Measurements from ENCODE around the gene ZW10. TPM values are rescaled to one million over a fixed set of nuclear protein-coding genes. Genes with fewer than 3 reads are reported as not detected.

ZW10 gene
- total and polyA plus RNA-seq, 2 of the 13 experiments (the other 11 are each of a cell fraction or from before 2014, with no cell fraction given), result 5.8 to 31.3 TPM

DNA sequence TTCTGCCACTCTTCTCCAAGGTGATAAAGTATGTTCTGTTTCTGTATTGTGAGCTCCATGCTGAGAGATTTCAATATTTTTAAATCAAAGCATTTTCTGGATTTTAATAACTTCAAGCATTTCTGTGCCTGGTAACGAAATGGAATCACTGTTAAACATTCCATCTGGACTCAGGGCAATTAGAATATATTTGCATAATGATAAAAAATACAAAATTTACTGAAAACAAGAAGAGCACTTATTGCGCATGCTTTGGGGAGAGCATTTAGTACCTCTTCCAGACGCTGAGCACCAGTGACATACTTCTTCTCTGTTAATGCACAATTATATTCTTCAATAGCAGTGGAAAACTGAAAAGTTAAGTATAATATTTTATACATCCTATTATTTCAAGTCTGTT, 13.3 kb downstream of the ZW10 start (continued):
- TF ChIP-seq, protein P1, sequence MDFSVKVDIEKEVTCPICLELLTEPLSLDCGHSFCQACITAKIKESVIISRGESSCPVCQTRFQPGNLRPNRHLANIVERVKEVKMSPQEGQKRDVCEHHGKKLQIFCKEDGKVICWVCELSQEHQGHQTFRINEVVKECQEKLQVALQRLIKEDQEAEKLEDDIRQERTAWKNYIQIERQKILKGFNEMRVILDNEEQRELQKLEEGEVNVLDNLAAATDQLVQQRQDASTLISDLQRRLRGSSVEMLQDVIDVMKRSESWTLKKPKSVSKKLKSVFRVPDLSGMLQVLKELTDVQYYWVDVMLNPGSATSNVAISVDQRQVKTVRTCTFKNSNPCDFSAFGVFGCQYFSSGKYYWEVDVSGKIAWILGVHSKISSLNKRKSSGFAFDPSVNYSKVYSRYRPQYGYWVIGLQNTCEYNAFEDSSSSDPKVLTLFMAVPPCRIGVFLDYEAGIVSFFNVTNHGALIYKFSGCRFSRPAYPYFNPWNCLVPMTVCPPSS (IDR thresholded peaks at IDR 0.05), result no peak
- no peak for TF ChIP-seq ZNF879 (CRISPR knock-in tag; IDR thresholded peaks at IDR 0.05)
- no peak for TF ChIP-seq SIX1 (CRISPR knock-in tag; IDR thresholded peaks at IDR 0.05; ENCODE audit: borderline replicate concordance)
- no peak for TF ChIP-seq HOXA5 (CRISPR knock-in tag; IDR thresholded peaks at IDR 0.05)
- no peak for TF ChIP-seq KDM5A (IDR thresholded peaks at IDR 0.05; ENCODE audit: borderline replicate concordance, low read length)

DNA sequence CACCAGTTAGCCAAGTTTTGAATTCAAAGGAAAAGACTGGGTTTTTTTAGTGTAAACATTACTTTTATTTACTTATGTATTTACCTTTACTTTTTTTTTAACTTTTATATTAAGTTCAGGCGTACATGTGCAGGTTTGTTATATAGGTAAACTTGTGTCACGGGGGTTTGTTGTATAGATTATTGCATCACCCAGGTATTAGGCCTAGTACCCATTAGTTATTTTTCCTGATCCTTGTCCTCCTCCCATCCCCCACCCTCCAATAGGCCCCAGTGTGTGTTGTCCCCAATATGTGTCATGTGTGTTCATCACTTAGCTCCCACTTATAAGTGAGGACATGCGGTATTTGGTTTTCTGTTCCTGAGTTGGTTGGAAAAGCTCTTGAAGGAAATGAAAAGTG, 20.6 kb downstream of the ZW10 start:
- no peak overlapping the region for H2AFZ ChIP-seq (ENCODE audit: low read length)
- H4K20me1 ChIP-seq (ENCODE audit: insufficient read depth, low read length), result no peaks in the 10 kb centered on the region
- H3K4me1 ChIP-seq (ENCODE audit: insufficient read depth, low read length), result no peaks in the 10 kb centered on the region
- 97% methylated on average over 3 of the region's 3 CpGs for WGBS (ENCODE audit: low lambda C conversion rate)
- H3K9ac ChIP-seq (ENCODE audit: insufficient read depth, low read depth, low read length), result no peak overlapping the region
- H3K79me2 ChIP-seq (ENCODE audit: insufficient read depth, low read length), result no peaks in the 10 kb centered on the region
- no peak overlapping the region for H3K4me2 ChIP-seq (ENCODE audit: low read depth, low read length)
- no peaks in the 10 kb centered on the region for H3K9me3 ChIP-seq (ENCODE audit: low read length)
- CTCF ChIA-PET (ENCODE audit: low intra/inter-chr PET ratio, low total read pairs), result no interaction called here
- no peak overlapping the region for H3K27ac ChIP-seq (ENCODE audit: extremely low read length, insufficient read depth, low read length)
- POLR2A ChIA-PET, result no interaction called here
- in situ Hi-C loops (cut with HindIII; ENCODE audit: extremely low pct_ligation_motif_present, low pct_unique_long_range_greater_than_20kb) (no loop called here), intact Hi-C loops (cut with micrococcal nuclease; ENCODE audit: unreplicated experiment) (no loop called here)
- peaks cover 4 to 38% of the 10 kb centered on the region in 2 experiments for H3K36me3 ChIP-seq (replicated peaks in 1 of 2; ENCODE audit: control insufficient read depth in 1 of 2, insufficient read depth in 2 of 2, low read length in 2 of 2)
- H3K4me3 ChIP-seq (replicated peaks in 1 of 3; ENCODE audit: insufficient read depth in 1 of 3, low read depth in 2 of 3, low read length in 3 of 3), result no peak overlapping the region
- FAIRE-seq (no peak), ATAC-seq (no peak), DNase-seq (ENCODE audit: low spot score) (no peak)
- TF ChIP-seq GABPB1 (CRISPR knock-in tag; IDR thresholded peaks at IDR 0.05) (no peak), ZNF572 (CRISPR knock-in tag; IDR thresholded peaks at IDR 0.05) (no peak), RAD51 (IDR thresholded peaks at IDR 0.05; ENCODE audit: borderline replicate concordance) (no peak), ZNF282 (IDR thresholded peaks at IDR 0.05; ENCODE audit: partially characterized antibody) (no peak), ZNF34 (CRISPR knock-in tag; IDR thresholded peaks at IDR 0.05; ENCODE audit: borderline replicate concordance) (no peak), ZNF331 (CRISPR knock-in tag; IDR thresholded peaks at IDR 0.05) (no peak), ZNF121 (CRISPR knock-in tag; IDR thresholded peaks at IDR 0.05) (no peak), ZNF451 (CRISPR knock-in tag; IDR thresholded peaks at IDR 0.05) (no peak)
- TF ChIP-seq, protein P2, sequence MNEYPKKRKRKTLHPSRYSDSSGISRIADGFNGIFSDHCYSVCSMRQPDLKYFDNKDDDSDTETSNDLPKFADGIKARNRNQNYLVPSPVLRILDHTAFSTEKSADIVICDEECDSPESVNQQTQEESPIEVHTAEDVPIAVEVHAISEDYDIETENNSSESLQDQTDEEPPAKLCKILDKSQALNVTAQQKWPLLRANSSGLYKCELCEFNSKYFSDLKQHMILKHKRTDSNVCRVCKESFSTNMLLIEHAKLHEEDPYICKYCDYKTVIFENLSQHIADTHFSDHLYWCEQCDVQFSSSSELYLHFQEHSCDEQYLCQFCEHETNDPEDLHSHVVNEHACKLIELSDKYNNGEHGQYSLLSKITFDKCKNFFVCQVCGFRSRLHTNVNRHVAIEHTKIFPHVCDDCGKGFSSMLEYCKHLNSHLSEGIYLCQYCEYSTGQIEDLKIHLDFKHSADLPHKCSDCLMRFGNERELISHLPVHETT (CRISPR knock-in tag; conservative IDR thresholded peaks at IDR 0.05), result no peak
- TF ChIP-seq, protein P3, sequence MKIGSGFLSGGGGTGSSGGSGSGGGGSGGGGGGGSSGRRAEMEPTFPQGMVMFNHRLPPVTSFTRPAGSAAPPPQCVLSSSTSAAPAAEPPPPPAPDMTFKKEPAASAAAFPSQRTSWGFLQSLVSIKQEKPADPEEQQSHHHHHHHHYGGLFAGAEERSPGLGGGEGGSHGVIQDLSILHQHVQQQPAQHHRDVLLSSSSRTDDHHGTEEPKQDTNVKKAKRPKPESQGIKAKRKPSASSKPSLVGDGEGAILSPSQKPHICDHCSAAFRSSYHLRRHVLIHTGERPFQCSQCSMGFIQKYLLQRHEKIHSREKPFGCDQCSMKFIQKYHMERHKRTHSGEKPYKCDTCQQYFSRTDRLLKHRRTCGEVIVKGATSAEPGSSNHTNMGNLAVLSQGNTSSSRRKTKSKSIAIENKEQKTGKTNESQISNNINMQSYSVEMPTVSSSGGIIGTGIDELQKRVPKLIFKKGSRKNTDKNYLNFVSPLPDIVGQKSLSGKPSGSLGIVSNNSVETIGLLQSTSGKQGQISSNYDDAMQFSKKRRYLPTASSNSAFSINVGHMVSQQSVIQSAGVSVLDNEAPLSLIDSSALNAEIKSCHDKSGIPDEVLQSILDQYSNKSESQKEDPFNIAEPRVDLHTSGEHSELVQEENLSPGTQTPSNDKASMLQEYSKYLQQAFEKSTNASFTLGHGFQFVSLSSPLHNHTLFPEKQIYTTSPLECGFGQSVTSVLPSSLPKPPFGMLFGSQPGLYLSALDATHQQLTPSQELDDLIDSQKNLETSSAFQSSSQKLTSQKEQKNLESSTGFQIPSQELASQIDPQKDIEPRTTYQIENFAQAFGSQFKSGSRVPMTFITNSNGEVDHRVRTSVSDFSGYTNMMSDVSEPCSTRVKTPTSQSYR (CRISPR knock-in tag; IDR thresholded peaks at IDR 0.05; ENCODE audit: borderline replicate concordance), result no peak
- H3K27me3 ChIP-seq (ENCODE audit: control insufficient read depth in 1 of 2, insufficient read depth in 2 of 2, low read length in 2 of 2), result no peaks in the 10 kb centered on the region
- no TSS peak for BruUV-seq (replicated peaks)

All from HepG2 (cell line).